ENCODE measurements around the gene AP1G2.
A peak's percentile ranks its signal among the peaks of the same experiment; 100 is the strongest.
"Not testable (repeated sequence)": the region's sequence is repeated elsewhere in the genome, so short reads cannot be mapped to it uniquely, and the experiment has no call there.

Gene AP1G2

GRCh38 chr14:23567186-23568020 is at the start of gene AP1G2:
Gene AP1G2 (minus strand): TSS chr14:23567791. CDS start chr14:23567314, 477 bp downstream.
- peak; percentile 87 for DNase-seq

- DNase-seq, result no peak
These were observed 48.3 kb upstream of the AP1G2 start for GRCh38 chr14:23615856-23616255.

- DNase-seq, result no peak
These were observed 46.8 kb upstream of the AP1G2 start for GRCh38 chr14:23614395-23614828.

GRCh38 chr14:23613242-23614070 is 45.9 kb upstream of the AP1G2 start:
- DNase-seq, result no peak

GRCh38 chr14:23612802-23613201 is 45.2 kb upstream of the AP1G2 start:
- no peak for DNase-seq

GRCh38 chr14:23612354-23612732 is 44.8 kb upstream of the AP1G2 start:
- no peak for DNase-seq

GRCh38 chr14:23610815-23611289 is 43.3 kb upstream of the AP1G2 start:
- no peak for DNase-seq

GRCh38 chr14:23610090-23610814 is 42.7 kb upstream of the AP1G2 start:
- no peak for DNase-seq

- DNase-seq, result not testable (repeated sequence)
These were observed 42.0 kb upstream of the AP1G2 start for GRCh38 chr14:23609411-23610089.

GRCh38 chr14:23609001-23609400 is 41.4 kb upstream of the AP1G2 start:
- no peak for DNase-seq

GRCh38 chr14:23608454-23608853 is 40.9 kb upstream of the AP1G2 start:
- DNase-seq, result no peak

- DNase-seq, result no peak
These were observed 38.5 kb upstream of the AP1G2 start for GRCh38 chr14:23605931-23606585.

- DNase-seq, result no peak
These were observed 37.1 kb upstream of the AP1G2 start for GRCh38 chr14:23604675-23605170.

- DNase-seq, result no peak
These were observed 36.6 kb upstream of the AP1G2 start for GRCh38 chr14:23604148-23604547.

GRCh38 chr14:23603103-23603502 is 35.5 kb upstream of the AP1G2 start:
- no peak for DNase-seq

- DNase-seq, result no peak
These were observed 34.8 kb upstream of the AP1G2 start for GRCh38 chr14:23602181-23603095.

GRCh38 chr14:23601845-23602180 is 34.2 kb upstream of the AP1G2 start:
- no peak for DNase-seq

- DNase-seq, result no peak
These were observed 33.8 kb upstream of the AP1G2 start for GRCh38 chr14:23601424-23601823.

- DNase-seq, result no peak
These were observed 33.2 kb upstream of the AP1G2 start for GRCh38 chr14:23600806-23601205.

- DNase-seq, result no peak
These were observed 32.7 kb upstream of the AP1G2 start for GRCh38 chr14:23600322-23600707.

GRCh38 chr14:23594191-23594590 is 26.6 kb upstream of the AP1G2 start:
- DNase-seq, result not testable (repeated sequence)

Measured in NCI-H2227 treated with DMSO at 0.1 percent for 48 hours (cell line).